Fibroblast of skin of right quadriceps (primary cell): ENCODE results near the gene ZDHHC5.
A peak's percentile ranks its signal among the peaks of the same experiment; 100 is the strongest.
"Not testable (repeated sequence)": the region's sequence is repeated elsewhere in the genome, so short reads cannot be mapped to it uniquely, and the experiment has no call there.

Experiments used
- DNase-seq: peaks from one replicate; pipeline ENCODE4 v3.0.0-alpha.2; 2013

Gene ZDHHC5

DNA sequence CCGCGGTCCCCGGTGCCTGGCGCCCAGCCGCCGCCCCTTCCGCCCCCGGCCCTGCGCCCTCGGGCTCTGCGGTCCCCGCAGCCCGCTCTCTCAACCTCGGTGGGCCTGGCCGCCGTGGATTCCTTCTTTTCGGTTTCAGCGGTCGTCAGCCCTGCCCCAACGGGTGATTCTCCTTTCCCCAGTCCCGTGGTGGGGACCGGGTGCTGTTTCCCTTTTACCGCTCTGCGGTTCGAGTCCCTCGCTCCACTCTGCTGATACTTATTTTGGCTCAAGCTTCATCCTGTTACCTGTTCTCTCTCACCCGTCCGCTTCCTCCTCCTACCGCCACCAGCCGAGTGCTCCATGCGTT is 494 bp downstream of the ZDHHC5 start:
- no peak for DNase-seq

DNA sequence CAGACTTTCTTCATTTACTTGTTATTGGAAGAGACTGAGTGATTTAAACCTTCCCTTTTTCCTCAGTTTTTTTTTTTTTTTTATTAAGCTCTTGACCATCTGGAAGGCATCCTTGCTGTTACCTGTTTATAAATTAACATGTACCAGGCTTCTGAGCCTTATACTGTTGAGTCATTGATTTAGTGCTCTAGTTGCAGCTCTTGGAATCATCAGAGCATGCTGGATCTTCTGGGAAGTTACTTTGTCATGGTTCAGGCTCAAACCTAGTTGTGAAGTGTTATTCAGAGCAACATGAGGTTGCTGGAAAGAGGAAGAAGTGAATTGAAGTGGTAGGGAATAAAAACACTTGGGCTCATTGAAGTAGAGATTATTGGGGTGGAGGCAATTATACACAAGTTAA is 6.3 kb downstream of the ZDHHC5 start:
- DNase-seq = no peak

DNA sequence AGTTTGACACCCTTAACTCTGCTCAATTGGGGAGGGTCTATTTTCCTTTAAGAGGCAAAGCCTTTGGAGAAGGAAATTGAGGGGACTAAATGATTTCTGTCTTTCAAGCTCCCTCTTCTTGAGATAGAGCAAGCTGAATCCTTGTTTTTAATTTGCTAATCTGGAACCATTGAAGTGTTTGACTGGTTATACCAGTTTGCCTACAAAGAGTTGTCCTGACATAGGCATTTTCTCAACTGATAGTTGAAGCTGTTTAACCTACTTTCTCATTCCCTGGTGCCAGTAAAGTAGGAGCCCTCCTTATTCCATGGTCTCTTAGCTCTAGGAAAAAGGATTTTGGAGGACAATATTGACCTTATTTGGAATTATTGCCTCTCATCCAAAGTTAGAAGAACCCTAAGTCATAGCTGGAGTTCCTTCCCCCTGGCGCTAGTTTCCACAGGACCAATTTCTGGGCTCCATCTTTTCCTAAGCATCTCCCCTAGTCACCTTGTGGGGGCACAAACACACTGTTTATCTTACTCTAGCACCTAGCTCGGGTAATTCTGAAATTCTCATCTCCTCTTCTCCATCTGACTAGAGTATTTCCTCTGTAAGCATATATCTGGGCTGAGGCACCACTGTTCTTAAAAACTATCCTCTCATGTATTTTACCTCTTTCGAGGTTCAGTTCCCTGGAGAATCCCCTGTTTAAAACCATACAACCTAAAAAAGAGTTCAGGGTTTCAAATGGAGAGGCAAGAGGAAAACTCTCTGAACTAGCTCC is 7.4 kb downstream of the ZDHHC5 start:
- DNase-seq = no peak

DNA sequence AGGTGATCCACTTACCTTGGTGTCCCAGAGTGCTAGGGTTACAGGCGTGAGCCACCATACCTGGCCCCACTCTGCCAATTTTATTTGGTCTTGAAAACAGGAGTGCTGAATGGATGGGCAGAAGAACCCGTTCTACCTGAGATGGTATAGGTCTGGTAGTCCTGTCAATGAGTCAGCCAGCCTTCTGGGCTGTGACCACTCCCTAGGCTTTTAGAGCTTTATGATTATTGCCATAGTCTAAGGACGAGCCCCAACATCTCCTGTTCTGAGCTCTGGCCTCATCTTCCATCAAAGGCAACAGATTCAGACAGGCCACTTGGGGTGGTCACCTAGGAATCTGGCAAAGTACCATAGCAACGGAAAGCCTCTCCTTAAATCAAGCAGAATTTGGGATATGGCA is 11.5 kb downstream of the ZDHHC5 start:
- DNase-seq = no peak

DNA sequence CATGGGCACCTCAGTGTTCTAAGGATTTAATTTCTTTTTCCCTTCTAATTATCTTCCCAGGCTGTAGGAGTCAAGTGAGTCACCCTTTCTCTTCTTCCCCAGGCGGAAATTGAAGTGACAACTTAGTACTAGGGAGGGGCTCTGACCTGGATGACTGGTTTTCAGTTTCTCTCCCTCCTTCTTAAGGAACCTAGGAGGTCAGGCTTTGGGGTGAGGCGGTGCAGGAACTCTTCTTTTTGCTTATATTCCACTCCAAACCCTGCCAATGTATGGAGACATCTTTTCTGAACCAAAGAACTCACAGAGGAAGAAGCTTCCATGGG is 12.6 kb downstream of the ZDHHC5 start:
- DNase-seq = no peak

DNA sequence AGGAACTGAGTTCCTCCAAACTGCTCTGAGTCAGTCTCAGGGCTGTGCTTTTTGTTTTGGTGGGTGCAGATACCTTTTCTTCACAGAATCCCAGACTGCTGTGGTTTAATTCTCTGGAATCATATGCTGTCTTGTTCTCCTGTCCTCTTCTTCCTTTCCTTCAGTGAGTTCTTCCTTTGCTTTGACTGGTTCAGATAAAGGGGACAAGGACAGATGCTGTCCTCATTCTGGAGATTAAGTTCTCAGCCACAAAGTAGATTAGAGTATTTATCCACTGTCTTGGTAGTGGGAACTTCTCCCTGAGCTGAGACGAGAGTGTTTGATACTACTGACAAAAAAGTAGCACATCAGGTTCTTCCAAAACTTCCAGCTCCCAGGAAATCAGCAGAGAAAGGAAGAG is 13.3 kb downstream of the ZDHHC5 start:
- DNase-seq = no peak

DNA sequence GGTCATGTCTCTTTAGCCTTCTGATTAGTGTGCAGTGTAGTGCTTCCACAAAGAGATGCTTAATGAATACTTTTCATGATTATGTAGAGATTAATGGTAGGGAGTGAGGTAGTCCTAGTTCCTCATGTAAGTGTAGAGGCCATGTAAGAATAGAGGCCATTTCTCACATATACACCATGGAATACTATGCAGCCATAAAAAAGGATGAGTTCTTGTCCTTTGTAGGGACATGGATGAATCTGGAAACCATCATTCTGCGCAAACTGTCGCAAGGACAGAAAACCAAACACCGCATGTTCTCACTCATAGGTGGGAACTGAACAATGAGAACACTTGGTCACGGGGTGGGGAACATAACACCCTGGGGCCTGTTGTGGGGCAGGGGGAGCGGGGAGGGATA is 22.6 kb downstream of the ZDHHC5 start:
- DNase-seq = not testable (repeated sequence)

DNA sequence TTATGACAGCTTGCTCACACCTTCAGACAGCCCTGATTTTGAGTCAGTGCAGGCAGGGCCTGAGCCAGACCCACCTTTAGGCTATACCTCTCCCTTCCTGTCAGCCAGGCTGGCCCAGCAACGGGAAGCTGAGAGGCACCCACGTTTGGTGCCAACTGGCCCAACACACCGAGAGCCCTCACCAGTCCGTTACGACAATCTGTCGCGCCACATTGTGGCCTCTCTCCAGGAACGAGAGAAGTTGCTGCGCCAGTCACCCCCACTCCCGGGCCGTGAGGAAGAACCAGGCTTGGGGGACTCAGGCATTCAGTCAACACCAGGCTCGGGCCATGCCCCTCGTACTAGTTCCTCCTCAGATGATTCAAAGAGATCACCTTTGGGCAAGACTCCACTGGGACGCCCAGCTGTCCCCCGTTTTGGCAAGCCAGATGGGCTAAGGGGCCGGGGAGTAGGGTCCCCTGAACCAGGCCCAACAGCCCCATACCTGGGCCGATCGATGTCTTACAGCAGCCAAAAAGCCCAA is 31.0 kb downstream of the ZDHHC5 start:
- no peak for DNase-seq

DNA sequence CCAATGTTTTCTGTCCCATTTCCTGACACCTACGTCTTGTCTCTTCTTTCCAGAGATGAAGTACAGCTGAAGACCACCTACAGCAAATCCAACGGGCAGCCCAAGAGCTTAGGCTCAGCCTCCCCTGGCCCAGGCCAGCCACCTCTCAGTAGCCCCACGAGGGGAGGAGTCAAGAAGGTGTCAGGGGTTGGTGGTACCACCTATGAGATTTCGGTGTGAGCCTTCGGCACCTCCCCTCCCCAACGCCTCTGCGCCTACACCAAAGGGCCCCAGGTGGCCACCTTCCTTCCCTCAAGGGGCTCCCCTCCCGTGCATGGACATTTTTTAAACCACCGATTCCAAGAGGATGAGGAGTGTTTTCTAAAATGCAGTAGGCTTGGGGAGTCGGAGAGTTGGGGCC is 31.9 kb downstream of the ZDHHC5 start:
- no peak for DNase-seq

DNA sequence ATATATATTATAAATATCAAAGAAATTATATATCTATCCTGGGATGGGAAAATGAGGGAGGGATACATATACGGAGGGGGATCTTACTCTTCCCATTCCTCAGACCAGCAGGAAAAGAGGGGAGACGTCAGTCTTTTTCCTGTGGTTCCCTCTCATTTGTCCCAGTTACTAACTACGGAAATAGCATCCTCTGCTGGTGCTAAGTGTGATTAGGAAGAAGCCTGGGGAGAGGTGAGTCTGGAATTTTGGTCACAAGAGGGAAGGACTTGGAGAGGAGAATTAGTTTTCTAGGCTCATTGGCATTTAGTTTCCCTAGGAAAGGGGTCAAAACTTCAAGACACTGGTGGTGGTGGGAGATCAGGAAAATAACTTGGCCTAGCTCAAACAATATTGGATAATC is 32.5 kb downstream of the ZDHHC5 start:
- no peak for DNase-seq

DNA sequence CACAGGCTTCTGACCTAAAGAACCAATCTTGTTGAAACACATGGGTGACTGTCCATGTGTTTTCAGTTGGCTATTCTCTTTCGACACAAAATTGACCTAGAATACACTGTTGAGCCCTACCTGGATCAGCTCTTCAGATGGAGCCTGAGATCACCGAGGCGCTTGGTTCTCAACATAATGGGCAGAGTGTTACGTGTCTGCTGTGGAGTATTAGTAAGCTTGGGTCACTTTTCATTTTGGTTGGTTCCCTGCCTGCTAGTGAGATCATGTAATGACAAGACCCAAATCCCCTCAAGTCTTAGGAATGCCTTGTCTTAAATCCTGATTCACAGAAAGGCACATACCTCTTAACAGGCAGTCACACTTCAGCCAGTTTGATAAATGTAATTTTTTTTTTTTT is 35.4 kb downstream of the ZDHHC5 start:
- no peak for DNase-seq

DNA sequence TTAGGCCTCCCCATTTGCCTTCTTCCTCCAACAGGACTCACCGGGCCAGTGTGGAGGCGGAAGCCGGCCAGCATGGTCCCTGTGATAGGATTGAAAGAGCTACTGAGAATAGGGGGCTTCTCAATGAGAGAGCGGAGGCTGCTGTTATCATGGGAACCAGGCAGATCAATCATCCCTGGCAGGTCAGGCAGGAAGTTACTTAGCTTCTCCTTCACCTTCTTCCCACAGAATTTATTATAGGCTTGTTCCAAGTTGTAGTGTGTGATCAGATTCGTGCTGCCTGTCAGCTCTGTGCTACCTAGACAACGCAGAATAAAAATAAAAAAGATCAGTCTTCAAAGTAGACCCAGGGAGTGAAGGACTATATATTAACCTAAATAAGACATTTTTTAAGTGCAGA is 37.0 kb downstream of the ZDHHC5 start:
- DNase-seq = no peak

DNA sequence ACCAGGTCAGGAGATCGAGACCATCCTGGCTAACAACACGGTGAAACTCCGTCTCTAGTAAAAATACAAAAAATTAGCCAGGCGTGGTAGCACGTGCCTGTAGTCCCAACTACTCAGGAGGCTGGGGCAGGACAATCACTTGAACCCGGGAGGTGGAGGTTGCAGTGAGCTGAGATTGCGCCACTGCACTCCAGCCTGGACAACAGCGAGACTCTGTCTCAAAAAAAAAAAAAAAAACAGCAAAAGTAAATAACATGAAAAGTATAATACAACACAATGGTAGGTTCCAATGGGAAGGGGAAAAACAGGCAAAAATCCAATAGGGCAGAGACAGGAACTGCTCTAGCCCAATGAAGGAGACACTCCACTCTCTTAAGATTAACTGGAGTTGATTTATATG is 37.5 kb downstream of the ZDHHC5 start:
- not testable (repeated sequence) for DNase-seq

DNA sequence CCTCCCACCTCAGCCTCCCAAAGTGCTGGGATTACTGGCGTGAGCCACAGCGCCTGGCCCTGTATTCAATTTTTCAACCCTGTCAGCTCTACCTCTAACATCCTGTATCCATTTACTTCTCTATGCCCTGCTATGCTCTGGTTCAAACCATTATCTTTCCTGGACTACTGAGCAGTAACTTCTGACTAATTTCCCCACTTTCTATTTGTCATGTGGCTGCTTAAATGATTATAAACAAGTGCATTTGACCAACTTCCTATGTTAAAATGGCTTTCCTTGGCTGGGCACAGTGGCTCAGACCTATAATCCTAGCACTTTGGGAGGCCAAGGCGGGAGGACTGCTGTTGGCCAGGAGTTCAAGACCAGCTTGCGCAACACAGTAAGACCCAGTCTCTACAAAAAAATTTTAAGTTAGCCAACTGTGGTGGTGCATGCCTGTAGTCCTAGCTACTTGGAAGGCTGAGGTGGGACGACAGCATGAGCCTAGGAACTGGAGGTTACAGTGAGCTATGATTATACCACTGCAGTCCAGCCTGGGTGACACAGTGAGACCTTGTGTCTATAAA is 42.0 kb downstream of the ZDHHC5 start:
- no peak for DNase-seq

DNA sequence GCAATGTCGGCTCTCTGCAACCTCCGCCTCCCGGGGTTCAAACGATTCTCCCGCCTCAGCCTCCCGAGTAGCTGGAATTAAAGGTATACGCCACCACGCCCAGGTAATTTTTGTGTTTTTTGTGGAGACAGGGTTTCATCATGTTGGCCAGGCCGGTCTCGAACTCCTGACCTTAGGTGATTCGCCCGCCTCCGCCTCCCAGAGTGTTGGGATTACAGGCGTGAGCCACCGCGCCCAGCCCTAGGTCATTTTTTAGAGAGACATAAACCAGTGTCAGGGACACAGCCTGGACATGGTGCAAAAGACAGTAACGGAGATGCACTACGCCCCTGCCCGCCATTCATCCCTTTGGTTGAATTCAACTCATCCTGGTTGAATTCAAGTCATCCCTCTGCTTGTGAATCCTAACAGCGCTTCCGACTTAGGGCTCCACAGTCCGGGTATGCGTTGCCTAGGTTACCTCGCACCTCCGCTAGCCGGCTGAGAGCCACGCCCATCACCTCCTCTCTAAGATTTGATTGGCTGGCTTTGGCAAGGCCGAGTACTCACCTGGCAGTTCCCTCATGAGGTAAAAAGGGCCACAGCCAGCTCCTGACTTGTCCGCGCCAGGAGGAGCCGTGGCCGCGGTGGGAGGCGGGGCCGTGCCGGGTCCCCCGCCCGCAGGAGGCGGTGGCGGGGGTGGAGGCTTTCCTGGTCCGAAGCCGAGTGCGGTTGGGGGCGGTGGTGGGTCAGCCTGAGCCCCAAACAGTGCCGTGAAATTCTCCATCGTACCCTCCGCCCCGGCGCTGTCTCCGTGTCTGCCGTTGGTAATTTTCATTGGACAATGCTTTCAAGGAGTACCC is 43.7 kb downstream of the ZDHHC5 start, which contains the start of gene MED19:
TSS of gene MED19 (minus strand) at position 802 of the 842 bp plus-strand sequence. CDS start at position 766, 36 bp downstream.
- DNase-seq = peak; percentile 64

DNA sequence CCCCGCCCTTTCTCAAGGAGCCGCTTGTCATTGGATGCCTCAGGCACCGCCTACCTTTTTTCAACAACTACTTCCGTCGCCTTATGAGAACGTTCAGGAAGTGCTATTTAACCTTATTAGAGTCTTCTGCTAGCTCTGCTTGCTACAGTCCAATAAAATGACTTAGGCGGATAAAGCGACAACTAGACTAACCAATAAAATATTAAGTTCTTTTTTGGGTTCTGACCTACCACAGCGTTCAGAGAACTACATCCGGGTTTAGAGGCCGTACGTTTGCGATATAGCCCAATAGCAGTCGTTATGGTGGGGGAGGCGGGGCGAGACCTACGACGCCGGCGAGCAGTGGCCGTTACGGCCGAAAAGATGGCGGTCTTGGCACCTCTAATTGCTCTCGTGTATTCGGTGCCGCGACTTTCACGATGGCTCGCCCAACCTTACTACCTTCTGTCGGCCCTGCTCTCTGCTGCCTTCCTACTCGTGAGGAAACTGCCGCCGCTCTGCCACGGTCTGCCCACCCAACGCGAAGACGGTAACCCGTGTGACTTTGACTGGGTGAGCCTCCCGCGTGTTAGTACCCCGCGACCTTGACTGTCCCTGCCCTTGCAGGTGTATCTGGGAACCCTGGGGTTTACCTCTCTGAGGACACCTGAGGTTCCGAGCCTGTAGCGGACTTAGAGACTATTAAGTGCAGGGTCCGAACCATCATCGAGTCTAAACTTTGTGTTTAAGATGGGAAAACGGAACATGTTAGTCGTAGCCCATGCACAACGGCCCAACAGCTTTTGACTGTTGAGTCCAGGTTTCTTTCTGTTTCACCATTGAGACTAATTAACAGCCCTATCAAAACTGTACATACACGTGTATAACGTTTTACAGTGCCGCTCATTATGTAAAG is 44.6 kb downstream of the ZDHHC5 start, which contains the start of gene TMX2:
TSS of gene TMX2 (plus strand) at position 338 of the 895 bp plus-strand sequence. CDS start at position 364, 26 bp downstream.
- DNase-seq = peak; percentile 99

DNA sequence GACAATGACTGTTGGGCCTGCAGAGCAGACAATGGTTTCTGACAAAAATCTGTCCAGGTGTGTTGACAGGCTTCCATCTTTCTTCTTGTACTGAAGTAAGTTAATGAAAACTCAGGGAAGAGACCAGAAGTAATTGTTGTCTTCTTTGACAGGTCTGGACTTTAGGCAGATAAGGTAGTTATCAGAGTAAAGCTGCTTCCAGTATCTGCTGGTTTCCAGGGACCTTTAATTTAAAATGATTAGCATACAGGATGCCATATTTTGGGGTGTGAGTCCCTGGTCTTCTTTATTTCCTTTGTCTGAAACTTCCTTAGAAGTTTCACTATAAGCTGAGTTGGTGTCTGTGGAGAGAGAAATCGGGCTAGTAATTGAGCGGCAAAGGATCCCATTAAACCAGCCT is 45.9 kb downstream of the ZDHHC5 start:
- DNase-seq = no peak

DNA sequence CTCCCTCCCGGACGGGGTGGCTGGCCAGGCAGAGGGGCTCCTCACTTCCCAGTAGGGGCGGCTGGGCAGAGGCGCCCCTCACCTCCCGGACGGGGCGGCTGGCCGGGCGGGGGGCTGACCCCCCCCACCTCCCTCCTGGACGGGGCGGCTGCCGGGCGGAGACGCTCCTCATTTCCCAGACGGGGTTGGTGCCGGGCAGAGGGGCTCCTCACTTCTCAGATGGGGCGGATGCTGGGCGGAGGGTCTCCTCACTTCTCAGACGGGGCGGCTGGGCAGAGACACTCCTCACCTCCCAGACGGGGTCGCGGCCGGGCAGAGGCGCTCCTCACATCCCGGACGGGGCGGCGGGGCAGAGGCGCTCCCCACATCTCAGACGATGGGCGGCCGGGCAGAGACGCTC is 48.8 kb downstream of the ZDHHC5 start:
- DNase-seq = not testable (repeated sequence)

DNA sequence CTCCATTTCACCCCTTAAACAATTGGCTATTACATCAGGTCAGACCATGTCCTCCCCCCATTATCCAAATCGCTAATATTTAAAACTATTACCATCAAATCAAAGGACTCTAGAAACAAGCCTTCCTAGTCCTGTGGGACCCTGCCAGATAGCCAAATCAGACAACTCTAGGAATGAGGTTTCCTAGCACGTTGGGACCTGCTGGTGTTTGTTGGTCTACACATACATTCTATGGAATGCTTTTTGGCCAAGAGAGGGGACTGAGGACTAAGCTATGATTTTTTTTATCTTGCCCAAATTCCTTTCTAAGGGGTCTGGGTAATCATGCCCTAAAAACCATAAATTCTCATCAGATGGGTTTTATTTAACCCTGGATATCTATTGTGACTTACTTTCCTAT is 59.3 kb downstream of the ZDHHC5 start:
- no peak for DNase-seq

DNA sequence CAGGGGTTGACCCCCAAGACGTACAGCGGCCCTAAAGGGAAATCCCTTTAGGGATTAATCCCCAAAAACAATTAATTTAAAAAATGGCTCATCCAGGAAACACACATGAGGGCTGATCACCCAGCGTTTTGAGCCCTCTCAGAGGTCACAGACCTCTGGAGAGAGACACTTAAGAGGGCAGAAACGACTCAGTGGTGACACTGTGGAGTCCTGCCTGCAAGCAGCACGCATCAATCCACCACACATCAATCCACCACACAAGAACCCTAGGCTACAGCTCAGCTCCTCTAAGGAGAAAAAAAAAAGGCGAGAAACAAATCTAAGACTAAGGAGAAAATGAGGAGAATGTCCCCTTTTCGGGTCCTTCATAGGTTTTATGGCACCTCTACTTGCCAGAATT is 60.9 kb downstream of the ZDHHC5 start:
- DNase-seq = no peak

DNA sequence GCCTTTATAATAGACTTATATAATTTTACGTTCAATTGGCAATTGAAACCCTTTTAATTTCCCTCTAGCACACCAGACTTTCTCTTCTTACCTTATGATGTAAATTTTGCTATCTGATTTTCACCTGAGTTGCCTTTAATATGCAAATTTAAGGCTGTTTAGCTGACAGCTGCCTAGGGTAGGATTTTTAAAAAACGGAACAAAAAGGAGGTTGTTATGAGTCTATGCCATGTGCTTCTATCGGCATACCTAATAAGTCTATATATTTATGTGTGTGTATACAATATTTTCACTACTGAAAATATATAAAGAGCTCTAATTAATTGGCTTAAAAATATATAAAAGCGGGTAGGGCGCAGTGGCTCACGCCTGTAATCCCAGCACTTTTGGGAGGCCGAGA is 61.6 kb downstream of the ZDHHC5 start:
- no peak for DNase-seq

DNA sequence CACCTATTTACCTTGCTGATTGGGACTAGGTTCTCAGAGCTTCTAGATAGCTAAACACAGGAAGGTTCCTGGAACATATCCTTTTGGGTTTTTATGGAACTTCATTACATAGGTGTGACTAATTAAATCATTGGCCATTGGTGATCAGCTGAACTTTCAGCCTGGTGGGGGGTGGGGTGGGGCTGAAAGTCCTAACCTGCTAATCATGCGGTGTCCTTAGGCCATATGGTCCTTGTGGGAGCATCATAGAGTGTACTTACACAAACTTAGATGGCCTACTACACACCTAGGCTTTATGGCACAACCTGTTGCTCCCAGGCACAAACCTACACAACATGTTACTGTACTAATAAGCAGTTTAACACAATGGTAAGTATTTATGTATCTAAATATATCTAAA is 64.7 kb downstream of the ZDHHC5 start:
- no peak for DNase-seq
